Transverse colon (tissue), 4 donors: ENCODE results near the gene ZDHHC14. TPM values are rescaled to one million over a fixed set of nuclear protein-coding genes. Genes with fewer than 3 reads are reported as not detected.

Experiments
- DNase-seq: peaks from one replicate; pipeline ENCODE4 v3.0.0-alpha.2; 2019
- H3K27ac ChIP-seq, 4 donors: fragments of 200-600 bp; sonication (generic); 2 replicates each; pipeline ENCODE4 v1.5.1; 2016 to 2018; ENCODE audit warnings: inconsistent platforms in 4 of 4
- H3K27me3 ChIP-seq: fragments of 200-600 bp; sonication (generic); 2 replicates; pipeline ENCODE4 v1.5.1; 2017; ENCODE audit warnings: inconsistent platforms
- H3K36me3 ChIP-seq, 4 donors: fragments of 200-600 bp; sonication (generic); 2 replicates each; pipeline ENCODE4 v1.5.1; 2017 to 2019; ENCODE audit warnings: inconsistent platforms in 4 of 4
- H3K4me1 ChIP-seq, 4 donors: fragments of 200-600 bp; sonication (generic); 2 replicates each; pipeline ENCODE4 v1.5.1; 2017 to 2020; ENCODE audit warnings: inconsistent platforms in 4 of 4
- H3K4me3 ChIP-seq, 4 donors: fragments of 200-600 bp; sonication (generic); 1 replicate in 1 of 4; 2 replicates in 3 of 4; pipeline versions ENCODE4 v1.5.1 to v1.6.1; 2017 to 2019; ENCODE audit warnings: inconsistent platforms in 4 of 4
- H3K9me3 ChIP-seq, 2 donors: fragments of 200-600 bp; sonication (generic); 2 replicates each; pipeline ENCODE4 v1.5.1; 2017 to 2019; ENCODE audit warnings: inconsistent platforms in 2 of 2
- EP300 ChIP-seq: sonication (generic); formaldehyde crosslinking; IDR thresholded peaks from one replicate; pipeline ENCODE4 v1.6.1; 2017; ENCODE audit warnings: antibody characterized with exemption, low read depth
- POLR2A ChIP-seq: fragments of 450-650 bp; IDR thresholded peaks from one replicate; pipeline ENCODE4 v1.6.1; 2016; ENCODE audit warnings: antibody characterized with exemption, mild to moderate bottlenecking, moderate library complexity
- POLR2AphosphoS5 ChIP-seq, 3 donors: sonication (generic); formaldehyde crosslinking; IDR thresholded peaks; one replicate each; pipeline ENCODE4 v1.6.1; 2016; ENCODE audit warnings: antibody characterized with exemption in 3 of 3
- WGBS, 2 donors: methylation state at CpG; one replicate each; pipeline ENCODE4 v1.1.5; 2018; ENCODE audit warnings: low coverage in 1 of 2; 5-methylcytosine and 5-hydroxymethylcytosine counted together
- in situ Hi-C, 4 donors: fragments of 200-750 bp; cut with MboI; loops; one replicate each; pipeline versions ENCODE4 v1.15.0 to v1.15.1; 2017; ENCODE audit warnings: low sequenced_read_pairs in 3 of 4, low pct_ligation_motif_present in 1 of 4, low pct_unique_long_range_greater_than_20kb in 1 of 4
- intact Hi-C: fragments of 100-400 bp; cut with DNase I; formaldehyde crosslinking; loops from one replicate; pipeline ENCODE4 v1.15.1; 2023; ENCODE audit warnings: low total_unique reads
- total RNA-seq, 4 donors: library from RNA; depleted of rRNA; stranded (reverse); fragments of >200 nt; gene quantifications; one replicate each; pipeline ENCODE4 v1.1.0, GENCODE V29; 2016
- TF ChIP-seq, protein P1 (sequence below), 5 experiments: fragments of 200-600 bp in 3 of 5; fragments of 450-650 bp in 2 of 5; sonication (generic) in 3 of 5; IDR thresholded peaks; 1 replicate in 2 of 5; 2 replicates in 3 of 5; pipeline ENCODE4 v1.5.1; 2016 to 2017; ENCODE audit warnings: antibody characterized with exemption in 5 of 5, inconsistent platforms in 3 of 5, mild to moderate bottlenecking in 2 of 5, moderate library complexity in 1 of 5

The ZDHHC14 gene
- total RNA-seq, 4 donors from 2014 or later, result 10.2 to 16.5 (median 12.5) TPM

DNA sequence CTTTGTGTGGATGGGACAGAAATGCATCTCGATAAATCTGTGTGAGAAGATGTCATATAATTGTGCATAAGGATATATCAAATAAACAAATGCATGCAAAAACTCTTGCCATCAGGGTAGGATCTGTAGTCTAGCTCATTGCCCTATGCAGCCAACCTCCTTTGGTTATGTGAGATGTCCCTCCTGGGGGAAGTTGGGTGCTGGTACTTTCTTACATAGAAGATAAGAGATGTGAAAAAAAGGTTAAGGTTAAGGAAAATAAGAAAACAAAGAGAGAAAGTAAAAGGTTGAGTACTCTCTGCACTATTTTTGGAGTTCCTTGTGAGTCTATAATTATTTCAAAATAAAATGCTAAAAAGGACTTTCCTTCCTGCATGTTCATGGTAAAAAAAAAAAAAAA lies 30.4 kb downstream of the ZDHHC14 start:
- 100% methylated on average over 1 of the region's 1 CpG for WGBS, 2 donors

DNA sequence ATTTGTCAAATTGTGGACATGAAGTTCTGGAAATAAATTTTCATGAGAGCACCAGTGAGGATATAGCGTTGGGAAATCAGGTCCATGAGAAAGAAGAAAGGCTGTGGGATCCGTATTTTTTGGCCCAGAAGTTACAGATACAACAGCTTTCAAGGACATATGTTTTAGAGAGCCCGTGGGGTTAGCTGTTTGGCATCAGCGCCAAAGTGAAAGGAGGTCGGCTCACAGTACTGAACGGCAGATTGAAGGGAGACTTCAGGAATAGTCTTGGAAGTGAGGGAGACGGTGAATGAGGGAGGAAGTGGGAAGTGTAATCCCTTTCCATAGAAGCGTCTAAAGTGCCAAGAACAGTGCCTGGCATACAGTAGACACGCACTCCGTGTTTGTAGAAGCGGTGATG lies 31.8 kb downstream of the ZDHHC14 start:
- Histone ChIP-seq H3K9me3 (no peaks in the 10 kb centered on the region), H3K4me3 (no peak overlapping the region), H3K36me3 (no peaks in the 10 kb centered on the region), H3K27ac (no peak overlapping the region), H3K4me1 (no peaks in the 10 kb centered on the region), H3K27me3 (no peaks in the 10 kb centered on the region)
- no peak for DNase-seq
- 86 to 89% methylated on average over 10 to 11 of the region's 11 CpGs for WGBS, 2 donors
- no peak for TF ChIP-seq POLR2AphosphoS5 (IDR thresholded peaks at IDR 0.05)
- TF ChIP-seq, protein P1, sequence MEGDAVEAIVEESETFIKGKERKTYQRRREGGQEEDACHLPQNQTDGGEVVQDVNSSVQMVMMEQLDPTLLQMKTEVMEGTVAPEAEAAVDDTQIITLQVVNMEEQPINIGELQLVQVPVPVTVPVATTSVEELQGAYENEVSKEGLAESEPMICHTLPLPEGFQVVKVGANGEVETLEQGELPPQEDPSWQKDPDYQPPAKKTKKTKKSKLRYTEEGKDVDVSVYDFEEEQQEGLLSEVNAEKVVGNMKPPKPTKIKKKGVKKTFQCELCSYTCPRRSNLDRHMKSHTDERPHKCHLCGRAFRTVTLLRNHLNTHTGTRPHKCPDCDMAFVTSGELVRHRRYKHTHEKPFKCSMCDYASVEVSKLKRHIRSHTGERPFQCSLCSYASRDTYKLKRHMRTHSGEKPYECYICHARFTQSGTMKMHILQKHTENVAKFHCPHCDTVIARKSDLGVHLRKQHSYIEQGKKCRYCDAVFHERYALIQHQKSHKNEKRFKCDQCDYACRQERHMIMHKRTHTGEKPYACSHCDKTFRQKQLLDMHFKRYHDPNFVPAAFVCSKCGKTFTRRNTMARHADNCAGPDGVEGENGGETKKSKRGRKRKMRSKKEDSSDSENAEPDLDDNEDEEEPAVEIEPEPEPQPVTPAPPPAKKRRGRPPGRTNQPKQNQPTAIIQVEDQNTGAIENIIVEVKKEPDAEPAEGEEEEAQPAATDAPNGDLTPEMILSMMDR (IDR thresholded peaks at IDR 0.05), result no peak
- no peak for TF ChIP-seq POLR2A
- TF ChIP-seq EP300, result no peak
- in situ Hi-C loops (no loop called here), intact Hi-C loops (no loop called here)

More for the DNA sequence above, 30.4 kb downstream of the ZDHHC14 start:
- no peak for DNase-seq
- Histone ChIP-seq H3K4me3 (no peak overlapping the region), H3K27me3 (no peaks in the 10 kb centered on the region), H3K27ac (no peak overlapping the region), H3K36me3 (no peaks in the 10 kb centered on the region), H3K4me1 (no peaks in the 10 kb centered on the region), H3K9me3 (no peaks in the 10 kb centered on the region)
- TF ChIP-seq POLR2AphosphoS5 (IDR thresholded peaks at IDR 0.05) (no peak), POLR2A (no peak)
- TF ChIP-seq, protein P1 (IDR thresholded peaks at IDR 0.05), result no peak
- intact Hi-C loops (no loop called here), in situ Hi-C loops (no loop called here)

DNA sequence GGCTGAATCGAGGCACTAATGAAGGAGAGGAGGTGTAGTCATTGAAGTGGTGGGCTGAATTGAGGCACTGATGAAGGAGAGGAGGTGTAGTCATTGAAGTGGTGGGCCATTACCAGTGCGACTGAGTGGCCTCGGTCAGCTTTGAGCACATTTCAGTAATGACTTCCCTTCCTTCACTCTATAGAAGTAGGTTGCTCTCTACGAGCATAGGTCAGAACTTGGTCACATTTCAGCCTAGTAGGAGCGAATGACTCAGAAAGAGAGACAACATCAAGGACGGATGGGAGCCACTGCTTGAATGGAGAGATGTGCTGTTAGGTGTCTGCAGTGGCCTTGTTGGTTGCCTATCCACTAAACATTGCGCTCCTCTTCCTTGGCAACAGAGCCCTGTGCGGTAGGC lies 39.5 kb downstream of the ZDHHC14 start:
- Histone ChIP-seq H3K9me3 (no peaks in the 10 kb centered on the region), H3K4me1 (peaks cover 0 to 10% (median 0%) of the 10 kb centered on the region in 4 donors), H3K27ac (no peak overlapping the region), H3K36me3 (no peaks in the 10 kb centered on the region), H3K27me3 (no peaks in the 10 kb centered on the region), H3K4me3 (no peak overlapping the region)
- no peak for DNase-seq
- in situ Hi-C loops, result no loop called here
- intact Hi-C loops, result no loop called here
- WGBS, 2 donors, result 67 to 75% methylated on average over 5 to 8 of the region's 8 CpGs
- TF ChIP-seq POLR2AphosphoS5 (IDR thresholded peaks at IDR 0.05), result no peak
- TF ChIP-seq POLR2A, result no peak
- TF ChIP-seq, protein P1 (IDR thresholded peaks at IDR 0.05), result no peak
- no peak for TF ChIP-seq EP300

DNA sequence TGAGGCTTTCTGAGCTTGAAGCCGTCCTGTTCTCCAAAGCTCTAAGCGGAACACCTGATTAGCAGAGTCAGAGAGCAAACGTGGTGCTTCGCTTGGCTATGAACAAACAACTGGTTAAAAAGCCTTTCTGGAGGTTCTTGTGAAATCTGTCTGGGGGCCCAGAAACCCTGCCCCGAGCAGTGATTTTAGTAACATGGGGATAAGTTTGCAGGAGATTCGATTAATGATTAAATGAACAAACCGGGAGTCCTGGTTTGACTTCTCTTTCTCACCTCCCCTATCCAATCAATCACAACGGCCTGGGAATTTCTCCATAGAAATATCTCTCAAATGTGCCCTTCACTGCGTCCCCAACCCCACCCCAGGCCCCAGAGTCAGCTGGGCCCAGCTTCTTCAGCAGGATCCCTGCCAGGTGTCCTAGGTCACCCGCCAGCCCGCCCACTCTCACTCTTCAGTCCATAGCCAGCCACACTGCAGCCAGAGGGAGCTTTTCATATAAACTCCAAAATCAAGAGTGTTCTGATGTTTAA lies 43.6 kb downstream of the ZDHHC14 start:
- in situ Hi-C loops (no loop called here), intact Hi-C loops (no loop called here)
- Histone ChIP-seq H3K36me3 (no peaks in the 10 kb centered on the region), H3K9me3 (no peaks in the 10 kb centered on the region), H3K4me1 (peaks cover 0 to 10% (median 0%) of the 10 kb centered on the region in 4 donors), H3K27ac (no peak overlapping the region), H3K4me3 (no peak overlapping the region), H3K27me3 (no peaks in the 10 kb centered on the region)
- DNase-seq, result no peak
- TF ChIP-seq EP300 (no peak), POLR2A (no peak), POLR2AphosphoS5 (IDR thresholded peaks at IDR 0.05) (no peak)
- TF ChIP-seq, protein P1 (IDR thresholded peaks at IDR 0.05), result no peak
- WGBS, 2 donors, result 43 to 64% methylated on average over 6 to 11 of the region's 11 CpGs
